Measurements from ENCODE around the gene EIF4G2. TPM values are rescaled to one million over a fixed set of nuclear protein-coding genes. Genes with fewer than 3 reads are reported as not detected.

Gene EIF4G2
- polyA plus RNA-seq, 1 donor: 718 TPM

DNA sequence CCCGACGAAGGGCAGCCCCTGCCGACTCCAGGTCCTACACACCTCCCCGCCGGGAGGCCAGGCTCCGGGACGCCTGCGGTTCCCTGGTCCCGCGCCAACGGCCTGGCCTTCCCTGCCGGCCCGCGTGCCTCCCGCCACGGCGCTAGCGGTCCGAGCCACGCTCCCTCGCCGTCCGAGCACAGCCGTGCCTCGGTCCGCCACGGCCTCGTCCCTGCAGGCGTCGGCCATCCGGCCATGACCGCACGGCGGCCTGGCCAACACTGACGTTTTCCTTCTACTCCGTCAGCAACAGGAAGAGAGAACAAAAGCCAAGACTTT lies 532 bp downstream of the EIF4G2 start:
- no peak for DNase-seq

DNA sequence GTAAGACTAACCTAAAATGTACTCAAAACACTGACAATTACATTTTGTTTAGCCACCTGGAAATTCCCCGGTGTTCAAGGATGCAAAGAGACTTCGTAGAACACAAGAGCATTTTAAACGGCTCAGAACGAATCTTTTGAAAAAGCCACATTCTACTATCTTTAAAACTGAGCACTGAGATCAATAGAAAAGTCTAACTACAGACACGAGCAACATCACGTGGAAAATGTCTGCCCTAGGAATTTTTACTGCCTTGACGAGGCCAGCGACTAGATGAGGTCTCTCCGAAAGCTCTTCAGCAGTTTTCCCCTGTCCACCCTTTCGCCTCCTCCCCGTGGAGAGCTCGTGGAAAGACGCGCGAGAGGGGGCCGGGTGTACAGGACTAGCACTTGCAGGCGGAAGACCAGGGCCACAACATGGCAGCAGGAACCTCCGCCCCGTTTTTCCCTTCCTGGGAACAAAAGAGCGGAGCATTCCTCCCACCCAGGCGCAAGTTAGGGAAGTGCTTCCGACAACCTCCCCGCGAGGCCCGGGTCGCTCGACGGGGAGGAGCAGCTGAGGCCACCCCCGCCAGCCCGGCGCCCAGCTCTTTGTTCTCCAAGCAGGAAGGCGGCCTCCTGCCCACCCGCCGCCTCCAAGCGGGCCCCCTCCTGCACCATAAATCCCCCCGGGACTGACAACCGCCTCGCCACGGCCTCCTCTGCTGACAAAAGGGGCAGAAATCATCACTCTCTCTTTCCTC lies 1.1 kb downstream of the EIF4G2 start:
- peak; percentile 76 for DNase-seq

DNA sequence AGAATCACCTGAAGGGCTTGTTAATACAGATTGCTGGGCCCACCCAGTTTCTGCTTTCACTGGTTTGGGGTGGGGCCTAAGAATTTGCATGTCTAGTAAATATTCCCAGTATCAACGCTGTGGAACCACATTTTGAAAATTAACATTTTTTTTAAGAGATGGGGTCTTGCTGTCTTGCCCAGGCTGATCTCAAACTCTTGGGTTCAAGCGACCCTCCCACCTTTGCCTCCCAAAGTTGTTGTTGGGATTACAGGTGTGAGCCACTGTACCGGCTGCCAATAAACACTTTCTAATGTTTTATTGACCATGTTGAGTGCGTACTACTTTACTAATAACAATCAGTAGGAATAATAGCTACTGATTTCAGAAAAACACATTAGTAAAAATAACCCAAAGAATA lies 2.5 kb downstream of the EIF4G2 start:
- no peak for DNase-seq

DNA sequence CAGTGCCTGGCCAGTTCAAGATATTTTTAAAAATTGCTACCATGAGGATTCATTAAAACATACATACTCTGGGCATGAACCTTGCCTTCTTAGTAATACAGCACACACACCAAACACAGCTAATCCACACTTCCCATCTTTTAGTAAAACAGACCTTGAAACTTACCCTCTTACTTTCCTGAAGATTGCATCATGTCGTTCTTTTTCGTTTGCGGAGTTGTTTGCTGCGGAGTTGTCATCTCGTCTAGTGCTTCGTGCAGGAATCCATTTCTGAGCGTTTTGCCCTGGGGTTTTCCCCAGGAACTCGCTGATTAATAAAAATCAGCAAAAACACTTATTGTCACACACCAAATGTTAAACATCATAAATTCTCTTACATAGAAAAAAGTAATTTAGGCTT lies 3.0 kb downstream of the EIF4G2 start:
- no peak for DNase-seq

DNA sequence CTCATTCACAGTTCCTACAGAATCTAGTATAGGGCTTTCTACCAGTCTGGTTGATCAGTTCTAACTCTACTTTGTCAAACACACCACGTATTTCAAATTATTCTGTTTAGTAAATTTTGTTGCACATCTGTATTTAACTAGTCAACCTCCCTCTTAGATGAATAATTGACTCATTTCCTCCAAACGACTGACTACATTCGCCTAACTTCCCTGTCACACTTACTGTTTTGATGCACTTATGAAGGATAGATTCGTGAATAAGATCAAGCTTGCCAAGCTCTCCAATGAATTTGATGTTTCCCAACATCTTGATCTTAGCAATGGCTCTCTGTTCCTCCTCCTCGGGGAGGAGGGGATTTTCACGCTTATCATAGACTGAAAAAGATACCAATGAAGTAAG lies 5.0 kb downstream of the EIF4G2 start:
- DNase-seq: no peak

DNA sequence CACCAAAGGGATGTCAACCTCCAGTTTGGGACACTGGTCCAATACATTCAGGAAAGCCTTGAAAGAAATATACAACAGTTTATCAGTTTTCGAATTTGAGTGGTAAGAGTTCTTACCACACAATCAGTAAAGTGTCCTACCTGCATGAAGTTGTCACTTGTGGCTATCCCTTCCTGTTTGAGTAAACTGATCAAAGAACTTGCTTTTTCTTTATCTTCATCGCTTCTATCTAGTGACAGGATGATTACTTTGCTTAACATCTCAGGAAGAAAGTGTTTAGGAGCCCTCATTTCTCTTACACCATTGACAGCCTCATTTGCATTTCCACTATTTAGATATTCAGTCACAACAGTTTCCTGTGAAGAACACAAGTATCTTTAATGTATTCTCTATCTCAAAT lies 8.4 kb downstream of the EIF4G2 start:
- no peak for DNase-seq

DNA sequence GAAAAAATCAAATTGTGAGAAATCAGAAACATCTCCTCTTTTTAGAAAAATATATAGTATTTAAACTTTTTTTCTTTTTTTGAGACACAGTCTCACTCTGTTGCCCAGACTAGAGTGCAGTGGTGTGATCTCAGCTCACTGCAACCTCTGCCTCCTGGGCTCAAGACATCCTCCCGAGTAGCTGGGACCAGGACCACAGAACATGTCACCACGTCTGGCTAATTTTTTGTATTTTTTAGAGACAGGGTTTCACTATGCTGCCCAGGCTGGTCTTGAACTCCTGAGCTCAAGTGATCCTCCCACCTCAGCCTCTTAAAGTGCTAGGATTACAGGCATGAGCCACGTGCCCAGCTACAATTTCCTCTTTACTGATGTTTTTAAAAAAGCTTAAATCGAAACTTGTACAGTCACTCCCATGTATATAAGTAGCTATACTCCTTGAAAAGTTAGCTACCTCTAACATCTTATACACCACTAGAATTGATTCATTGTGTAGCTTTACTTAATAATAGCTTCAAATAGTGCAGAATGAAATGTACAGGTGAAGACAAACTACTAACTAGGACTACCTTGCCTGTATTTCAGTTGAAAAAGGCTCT lies 10.3 kb downstream of the EIF4G2 start:
- DNase-seq: no peak

DNA sequence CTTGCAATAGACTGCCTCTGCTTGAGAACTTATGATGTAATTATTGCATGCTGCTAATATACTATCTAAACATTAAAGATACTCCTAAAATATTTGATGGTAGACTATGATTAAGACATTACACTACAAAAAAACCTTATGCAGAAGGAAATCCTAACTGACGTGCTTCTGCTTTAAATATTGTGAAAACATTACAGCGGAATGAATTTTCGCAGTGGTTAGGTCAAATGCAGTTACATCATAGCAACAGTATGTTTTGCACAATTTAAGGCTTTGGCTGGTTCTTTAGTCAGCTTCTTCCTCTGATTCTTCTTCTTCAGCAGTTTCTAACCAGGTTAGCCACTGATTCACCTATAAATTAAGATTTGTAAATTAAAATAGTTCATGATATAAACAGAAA lies 11.2 kb downstream of the EIF4G2 start:
- no peak for DNase-seq

DNA sequence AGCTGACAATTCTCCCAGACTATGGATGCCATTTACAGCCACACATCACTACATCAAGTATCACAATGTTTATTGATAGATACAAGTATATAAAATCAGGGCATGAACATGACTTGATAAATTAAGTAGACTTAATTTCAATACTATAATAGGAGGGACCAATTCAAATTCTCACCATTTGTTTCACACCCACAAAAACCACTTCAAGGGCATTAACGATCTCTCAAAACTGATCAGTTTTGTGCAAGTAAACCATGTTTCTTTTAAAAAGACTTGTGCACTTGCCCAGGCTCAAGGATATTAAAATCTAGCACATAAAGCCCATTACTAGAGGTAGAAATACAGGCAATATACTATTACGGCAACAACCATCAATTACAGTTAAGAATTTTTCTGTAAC lies 11.7 kb downstream of the EIF4G2 start:
- DNase-seq: no peak

DNA sequence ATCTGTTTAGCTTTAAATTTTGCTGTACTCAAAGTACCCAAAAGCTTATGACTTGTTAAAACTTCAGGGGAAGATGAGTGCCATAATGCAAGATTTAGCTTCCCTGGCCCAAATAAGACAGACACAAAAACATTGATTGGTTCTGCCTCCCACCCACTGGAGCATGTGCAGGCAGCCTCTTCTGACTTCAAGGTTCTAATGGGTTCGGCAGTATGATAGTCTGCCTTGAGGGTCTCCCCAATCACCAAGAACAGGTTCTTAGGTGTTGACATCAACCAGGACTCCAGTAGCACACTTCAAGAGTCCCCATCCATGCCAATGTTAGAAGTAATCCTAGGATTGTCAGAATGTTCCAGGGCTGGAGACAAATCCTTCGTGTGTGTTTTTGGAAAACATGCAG lies 12.5 kb downstream of the EIF4G2 start:
- no peak for DNase-seq

DNA sequence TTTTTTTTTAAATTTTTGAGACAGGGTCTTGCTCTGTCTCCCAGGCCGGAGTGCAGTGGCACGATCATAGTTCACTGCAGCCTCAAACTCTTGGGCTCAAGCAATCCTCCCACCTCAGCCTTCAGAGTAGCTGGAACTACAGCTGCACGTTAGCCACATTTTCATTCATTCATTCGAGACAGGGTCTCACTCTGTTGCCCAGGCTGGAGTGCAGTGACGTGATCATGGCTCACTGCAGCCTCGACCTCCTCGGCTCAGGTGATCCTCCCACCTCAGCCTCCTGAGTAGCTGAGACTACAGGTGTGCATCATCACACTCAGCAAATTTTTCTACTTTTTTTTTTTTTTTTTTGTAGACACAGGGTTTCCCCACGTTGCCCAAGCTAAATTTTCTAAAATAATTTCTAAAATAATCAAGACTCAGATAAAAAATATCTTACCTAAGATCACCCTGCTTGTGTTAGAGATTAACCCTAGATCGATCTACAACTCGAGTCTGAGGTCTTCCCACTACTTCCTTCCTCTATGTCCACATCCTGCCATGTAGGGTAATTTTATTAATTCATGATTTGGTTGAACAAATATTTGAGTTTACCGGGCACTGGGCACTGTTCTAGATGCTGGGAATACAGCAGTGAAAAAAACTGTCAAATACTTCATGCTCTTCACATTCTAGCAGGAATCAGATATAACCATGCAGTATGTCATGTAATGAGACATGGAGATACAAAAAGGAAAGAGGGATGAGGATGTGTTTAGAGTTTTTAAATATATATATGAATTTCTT lies 15.1 kb downstream of the EIF4G2 start:
- DNase-seq: no peak

DNA sequence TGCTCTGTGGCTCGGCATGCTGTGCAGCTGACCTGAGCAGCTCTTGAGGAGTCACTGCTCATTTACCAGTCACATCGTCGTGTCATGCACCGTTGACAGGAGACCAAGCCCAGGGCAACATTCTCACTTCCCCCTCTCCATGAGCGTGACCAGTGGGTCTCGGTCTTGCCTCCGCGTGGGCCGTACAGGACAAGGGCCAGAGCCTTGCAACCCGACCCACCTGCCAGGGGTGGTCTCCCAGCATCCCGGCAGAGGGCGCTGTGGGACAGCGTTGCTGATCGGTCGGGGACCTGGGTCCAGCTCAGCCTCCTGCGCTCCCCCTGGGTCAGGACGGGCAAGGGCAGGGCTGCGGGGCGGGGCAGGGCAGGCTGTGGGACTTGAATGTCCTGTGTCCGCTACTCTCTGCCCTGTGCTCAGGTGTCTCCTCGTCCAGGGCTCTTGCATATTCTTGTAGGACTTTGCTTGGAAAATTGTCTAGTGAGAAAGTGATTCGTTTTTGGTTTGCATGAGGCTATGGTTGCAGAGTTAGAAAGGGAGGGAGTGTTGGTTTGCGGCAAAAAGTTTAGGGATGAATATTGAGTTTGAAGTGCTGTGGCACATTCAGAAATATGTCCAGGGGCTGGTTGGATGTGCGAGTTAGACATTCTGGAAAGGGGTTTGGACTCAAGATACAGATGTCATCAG lies 16.2 kb downstream of the EIF4G2 start:
- DNase-seq: peak; percentile 68

DNA sequence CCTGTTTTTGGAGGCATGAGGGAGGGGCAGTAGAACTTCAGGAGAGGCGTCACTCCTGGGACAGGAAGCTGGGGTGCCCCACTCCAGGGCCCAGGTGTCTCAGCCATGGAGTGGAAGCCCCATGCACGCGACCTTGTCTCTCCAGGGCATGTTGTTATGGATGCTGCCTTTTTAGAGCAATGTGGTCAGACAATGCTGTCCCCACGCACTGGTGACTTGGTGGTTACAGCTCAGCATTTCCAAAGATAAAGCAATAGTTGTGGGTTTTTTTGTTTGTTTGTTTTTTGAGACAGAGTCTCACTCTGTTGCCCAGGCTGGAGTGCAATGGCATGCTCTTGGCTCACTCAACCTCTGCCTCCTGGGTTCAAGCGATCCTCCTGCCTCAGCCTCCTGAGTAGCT lies 22.3 kb downstream of the EIF4G2 start:
- no peak for DNase-seq

DNA sequence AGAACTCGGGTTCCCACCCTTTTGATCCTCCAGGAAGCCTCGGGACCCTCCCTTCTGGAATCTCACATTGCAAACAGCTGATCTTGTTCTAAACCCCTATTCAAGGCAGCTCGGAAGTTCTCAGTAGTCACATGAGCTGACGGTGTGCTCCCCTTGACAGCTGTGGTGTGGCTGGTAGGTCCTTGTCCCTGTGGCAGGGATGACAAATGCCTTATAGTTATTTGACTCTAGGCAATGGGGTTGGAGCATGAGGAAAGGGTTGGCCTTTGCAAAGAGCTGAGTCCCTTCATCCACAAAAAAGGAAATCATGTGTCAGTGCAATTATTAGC lies 23.6 kb downstream of the EIF4G2 start:
- no peak for DNase-seq

DNA sequence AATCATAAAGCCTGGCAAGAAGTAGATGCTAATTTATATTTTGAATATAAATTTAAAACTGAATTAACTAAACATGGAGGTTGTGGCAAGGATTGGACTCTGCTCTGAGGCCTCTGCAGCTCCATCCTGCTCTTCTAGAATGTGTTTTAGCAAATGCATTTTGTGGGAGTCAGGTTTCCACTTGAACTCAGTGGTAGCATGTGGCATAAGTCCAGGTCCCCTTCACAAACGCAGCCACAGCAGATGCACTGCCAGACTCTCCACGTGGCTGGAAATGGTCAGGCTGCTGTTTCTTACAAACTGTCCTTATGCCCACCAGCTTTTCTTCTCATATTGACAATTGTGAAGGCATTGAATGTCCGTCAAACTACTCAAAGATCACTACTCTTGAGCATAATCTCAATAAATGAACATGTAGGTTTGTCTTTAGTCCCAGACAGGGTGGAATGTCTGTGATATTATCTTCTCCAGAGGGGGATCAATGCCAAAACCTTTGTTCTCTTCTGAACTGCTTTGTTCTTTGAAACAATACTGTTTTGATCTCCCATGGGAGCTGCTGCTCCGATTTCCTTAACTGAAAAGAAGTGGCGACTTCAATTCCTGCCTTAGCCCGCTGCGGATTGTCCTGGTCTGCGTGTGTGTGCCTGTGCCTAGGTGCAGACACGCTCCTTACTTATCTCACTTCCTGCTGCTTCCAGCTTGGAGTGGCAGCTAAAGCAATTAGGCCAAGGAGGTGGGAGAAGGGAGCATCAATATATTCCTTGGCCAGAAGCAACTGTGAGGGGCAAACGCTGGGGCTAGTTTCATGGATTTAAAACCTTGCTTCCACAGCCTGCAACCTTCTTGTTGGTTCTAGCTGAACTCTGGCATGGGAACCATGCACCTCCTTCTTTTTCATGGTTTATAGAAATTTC lies 24.2 kb downstream of the EIF4G2 start:
- DNase-seq: no peak

DNA sequence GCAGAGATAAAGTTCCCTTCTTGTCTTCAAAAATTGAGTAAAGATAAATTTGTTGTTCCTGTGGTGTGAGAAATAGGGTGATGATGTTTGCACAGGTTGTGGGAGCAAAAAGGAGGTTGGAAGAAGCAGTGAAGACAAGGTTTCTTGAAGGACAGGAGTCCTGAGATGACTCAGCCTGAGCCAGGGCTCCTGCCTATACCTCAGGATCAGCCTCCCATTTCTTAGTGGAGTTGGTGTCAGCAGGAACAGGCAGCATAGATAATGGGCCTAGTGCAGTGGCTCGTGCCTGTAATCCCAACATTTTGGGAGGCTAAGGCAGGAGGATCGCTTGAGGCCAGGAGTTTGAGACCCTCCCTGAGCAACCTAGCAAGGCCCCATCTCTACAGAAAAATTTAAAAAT lies 28.7 kb downstream of the EIF4G2 start:
- no peak for DNase-seq

DNA sequence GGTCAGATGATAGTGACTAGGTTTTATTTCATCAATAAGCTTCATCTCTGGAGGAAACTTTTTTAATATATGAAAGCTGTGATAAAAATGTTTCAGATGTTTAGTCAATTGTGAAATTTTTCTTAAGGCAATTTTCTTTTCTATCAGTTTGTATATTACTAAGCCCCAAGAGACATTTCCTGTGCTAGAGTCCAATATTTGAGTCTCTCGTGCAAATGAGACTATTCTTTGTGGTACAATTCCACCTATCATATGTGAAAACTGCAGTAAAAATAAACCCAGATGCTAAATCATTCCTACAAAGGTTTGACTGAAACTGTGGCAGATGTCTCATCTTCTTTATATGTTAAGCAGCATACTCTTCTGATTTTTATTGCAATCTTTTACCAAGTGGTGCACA lies 29.6 kb downstream of the EIF4G2 start:
- DNase-seq: no peak

DNA sequence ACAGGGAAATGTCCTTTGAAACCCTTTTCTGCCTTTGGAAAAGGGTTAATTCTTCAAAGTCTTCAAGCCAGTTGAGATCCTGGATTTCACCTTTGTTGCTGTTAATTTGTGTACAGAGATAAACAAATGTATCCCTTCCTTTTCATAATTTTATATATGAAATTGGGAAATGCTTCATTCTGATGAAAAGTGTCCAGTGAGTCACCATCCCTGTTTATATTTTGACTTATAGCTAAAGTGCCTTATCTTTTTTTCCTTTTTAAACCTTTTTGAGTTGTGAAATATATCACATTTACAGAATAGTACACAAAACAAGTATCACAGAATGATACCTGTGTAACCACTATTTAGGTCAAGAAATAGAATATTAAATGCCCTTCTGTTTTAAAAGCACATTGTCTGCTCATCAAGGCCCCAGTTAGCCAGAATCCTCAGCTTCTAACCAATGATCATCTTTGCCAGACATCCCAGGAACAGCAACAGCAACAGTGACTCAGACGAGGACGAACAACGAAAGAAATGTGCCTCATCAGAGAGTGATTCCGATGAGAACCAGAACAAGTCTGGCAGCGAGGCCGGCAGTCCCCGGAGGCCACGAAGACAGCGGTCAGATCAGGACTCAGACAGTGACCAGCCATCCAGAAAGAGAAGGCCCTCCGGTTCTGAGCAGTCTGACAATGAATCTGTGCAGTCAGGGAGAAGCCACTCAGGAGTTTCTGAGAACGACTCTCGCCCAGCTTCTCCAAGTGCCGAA lies 30.3 kb downstream of the EIF4G2 start:
- no peak for DNase-seq

DNA sequence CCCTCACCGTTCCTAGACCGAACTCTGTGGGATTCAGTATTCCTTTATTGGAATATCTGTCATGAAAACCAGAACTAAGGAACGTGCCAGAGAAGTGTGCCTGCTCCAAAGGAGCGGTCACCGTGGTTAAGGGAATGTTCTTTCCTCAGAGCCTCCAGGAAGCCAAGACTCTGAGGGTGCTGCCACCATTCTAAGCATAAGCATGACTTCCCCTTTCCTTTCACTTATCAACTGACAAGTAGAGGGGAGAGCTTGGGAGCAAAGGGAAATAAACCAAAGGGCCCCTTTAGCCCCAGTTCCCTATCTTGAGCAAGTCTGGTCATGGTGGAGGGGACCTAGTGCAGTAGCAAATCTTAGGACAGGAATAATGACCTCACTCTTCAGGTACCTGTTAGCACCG lies 30.9 kb downstream of the EIF4G2 start:
- DNase-seq: no peak

DNA sequence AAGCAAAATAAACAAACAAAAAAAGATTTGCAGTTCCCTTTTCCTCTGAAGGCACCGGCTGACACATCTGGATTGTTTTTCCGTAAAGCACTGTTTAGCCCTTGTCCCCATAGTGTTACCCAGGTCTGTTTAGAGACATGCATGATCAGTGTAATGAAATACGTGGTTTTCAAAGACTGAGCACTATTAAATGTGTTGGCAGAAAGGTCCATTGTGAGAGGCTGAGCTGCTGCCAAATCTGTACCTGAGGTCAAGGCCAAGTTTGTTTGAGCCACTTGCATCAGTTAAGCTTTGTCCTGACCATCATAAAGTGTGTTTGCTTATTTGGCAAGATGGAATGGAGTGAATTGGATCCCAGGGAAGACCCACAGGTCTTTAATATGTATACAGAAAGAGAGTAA lies 31.3 kb downstream of the EIF4G2 start:
- DNase-seq: no peak

DNA sequence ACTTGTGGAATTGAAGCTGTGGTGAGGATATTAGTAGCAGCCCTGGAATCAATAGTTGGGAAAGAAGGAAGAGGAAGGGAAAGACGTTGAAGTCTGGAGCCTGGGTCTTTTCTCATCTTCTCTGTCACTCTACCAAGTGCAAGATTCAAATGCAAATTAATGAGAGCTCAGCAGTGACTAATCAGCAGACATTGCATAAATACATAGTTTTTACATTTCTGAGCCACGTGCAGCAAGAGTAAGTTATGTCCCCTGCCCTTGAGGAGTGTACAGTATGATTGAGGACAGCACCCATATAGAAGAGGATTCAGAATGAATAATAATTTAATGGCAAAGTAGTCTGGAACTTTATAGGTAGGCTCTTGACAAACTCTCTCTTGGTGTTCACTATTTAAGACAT lies 33.9 kb downstream of the EIF4G2 start:
- no peak for DNase-seq

DNA sequence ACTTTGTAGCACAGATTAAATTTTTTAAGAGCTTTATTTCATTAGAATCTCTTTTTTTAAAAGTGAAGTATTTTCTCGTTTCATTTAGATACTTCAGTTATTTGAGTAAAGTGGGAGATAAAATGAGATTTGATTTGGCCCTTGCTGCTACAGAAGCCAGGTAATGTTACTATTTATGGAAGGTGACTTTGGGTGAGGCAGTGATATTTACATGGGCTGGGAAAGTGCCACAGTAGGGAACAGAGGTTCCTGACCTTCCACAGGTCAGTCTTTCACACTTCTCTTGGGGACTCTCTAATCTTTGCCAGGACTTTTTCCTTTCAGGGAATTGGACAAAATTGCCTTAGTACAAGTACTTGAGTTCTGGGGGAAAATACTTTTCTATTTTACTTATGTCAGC lies 37.3 kb downstream of the EIF4G2 start:
- no peak for DNase-seq

All from hindlimb muscle (tissue), 1 donor.